Parathyroid adenoma (tissue), 2 donors: Measurements from ENCODE around the gene PRR30.

Experiments
- H2AFZ ChIP-seq: fragments of 300-600 bp; sonication (generic); one replicate; pipeline ENCODE4 v1.7.0; 2017; ENCODE audit warnings: antibody characterized with exemption, mild to moderate bottlenecking
- H3K27ac ChIP-seq: fragments of 300-600 bp; sonication (generic); one replicate; pipeline ENCODE4 v1.7.0; 2017
- H3K27me3 ChIP-seq: fragments of 300-600 bp; sonication (generic); one replicate; pipeline ENCODE4 v1.7.0; 2017; ENCODE audit warnings: low read length; ENCODE audit not compliant: control insufficient read depth, insufficient read depth
- H3K36me3 ChIP-seq: fragments of 300-600 bp; sonication (generic); one replicate; pipeline ENCODE4 v1.7.0; 2017; ENCODE audit warnings: low read length; ENCODE audit not compliant: control insufficient read depth, insufficient read depth
- H3K4me1 ChIP-seq: fragments of 300-600 bp; sonication (generic); one replicate; pipeline ENCODE4 v1.7.0; 2017; ENCODE audit warnings: control low read depth
- H3K4me2 ChIP-seq: fragments of 300-600 bp; sonication (generic); one replicate; pipeline ENCODE4 v1.7.0; 2017; ENCODE audit warnings: low read length
- H3K4me3 ChIP-seq: fragments of 300-600 bp; sonication (generic); one replicate; pipeline ENCODE4 v1.7.0; 2017; ENCODE audit warnings: low read depth, low read length
- H3K79me2 ChIP-seq: fragments of 300-600 bp; sonication (generic); one replicate; pipeline ENCODE4 v1.7.0; 2017; ENCODE audit warnings: control low read depth
- H3K9ac ChIP-seq: fragments of 300-600 bp; sonication (generic); one replicate; pipeline ENCODE4 v1.7.0; 2017; ENCODE audit warnings: mild to moderate bottlenecking
- H3K9me3 ChIP-seq: fragments of 300-600 bp; sonication (generic); one replicate; pipeline ENCODE4 v1.7.0; 2017; ENCODE audit warnings: low read length; ENCODE audit not compliant: control insufficient read depth
- TF ChIP-seq, protein P1 (sequence below): fragments of 300-600 bp; sonication (generic); IDR thresholded peaks from one replicate; pipeline ENCODE4 v1.7.0; 2017; ENCODE audit warnings: antibody characterized with exemption, mild to moderate bottlenecking
- donor health status: primary hyperparathyroidism.

The PRR30 gene

DNA sequence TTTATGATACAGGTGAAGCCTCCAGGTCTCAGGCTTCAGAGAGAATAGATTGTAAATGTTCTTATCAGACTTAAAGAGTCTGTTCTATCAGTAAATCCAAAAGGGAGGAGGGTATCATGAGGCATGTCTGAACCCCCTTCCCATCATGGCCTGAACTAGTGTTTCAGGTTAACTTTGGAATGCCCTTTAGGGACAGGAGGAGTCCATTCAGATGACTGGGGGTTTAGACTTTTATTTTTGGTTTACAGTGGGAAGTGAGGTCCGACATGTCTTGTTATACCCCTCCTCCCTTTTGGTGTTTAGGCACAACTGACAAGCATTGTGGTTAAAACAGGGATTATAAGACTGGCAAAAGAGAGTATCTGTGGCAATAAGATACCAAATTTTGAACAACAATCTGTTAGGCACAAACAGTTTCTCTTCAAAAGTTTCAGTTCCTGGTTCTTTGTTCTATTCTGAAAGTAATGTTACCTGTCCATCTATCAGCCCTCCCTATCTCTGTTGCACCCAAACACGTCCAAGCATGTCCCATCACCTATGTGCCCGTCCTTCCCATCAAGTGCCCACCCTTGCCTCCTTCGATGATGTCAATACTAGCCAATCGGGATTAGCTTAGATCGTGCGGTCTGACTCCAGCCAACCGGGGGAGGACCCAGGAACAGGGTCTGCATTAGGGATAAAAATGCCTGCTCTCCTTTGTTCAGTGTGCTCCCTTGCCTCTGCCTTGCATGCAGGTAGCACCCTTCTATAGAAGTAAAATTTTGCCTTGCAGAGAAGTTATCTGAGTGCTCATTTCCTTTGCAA, 26.0 kb upstream of the PRR30 start:
- H3K27ac ChIP-seq, result no peak overlapping the region

GRCh38 chr2:27162151-27163121, 23.2 kb upstream of the PRR30 start:
- Histone ChIP-seq H3K4me3 (no peak overlapping the region), H3K27me3 (no peaks in the 10 kb centered on the region), H3K4me1 (no peaks in the 10 kb centered on the region), H3K9ac (no peak overlapping the region), H3K27ac (no peak overlapping the region), H3K9me3 (no peaks in the 10 kb centered on the region), H3K36me3 (no peaks in the 10 kb centered on the region), H3K79me2 (no peaks in the 10 kb centered on the region), H2AFZ (no peak overlapping the region), H3K4me2 (no peak overlapping the region)
- TF ChIP-seq, protein P1, sequence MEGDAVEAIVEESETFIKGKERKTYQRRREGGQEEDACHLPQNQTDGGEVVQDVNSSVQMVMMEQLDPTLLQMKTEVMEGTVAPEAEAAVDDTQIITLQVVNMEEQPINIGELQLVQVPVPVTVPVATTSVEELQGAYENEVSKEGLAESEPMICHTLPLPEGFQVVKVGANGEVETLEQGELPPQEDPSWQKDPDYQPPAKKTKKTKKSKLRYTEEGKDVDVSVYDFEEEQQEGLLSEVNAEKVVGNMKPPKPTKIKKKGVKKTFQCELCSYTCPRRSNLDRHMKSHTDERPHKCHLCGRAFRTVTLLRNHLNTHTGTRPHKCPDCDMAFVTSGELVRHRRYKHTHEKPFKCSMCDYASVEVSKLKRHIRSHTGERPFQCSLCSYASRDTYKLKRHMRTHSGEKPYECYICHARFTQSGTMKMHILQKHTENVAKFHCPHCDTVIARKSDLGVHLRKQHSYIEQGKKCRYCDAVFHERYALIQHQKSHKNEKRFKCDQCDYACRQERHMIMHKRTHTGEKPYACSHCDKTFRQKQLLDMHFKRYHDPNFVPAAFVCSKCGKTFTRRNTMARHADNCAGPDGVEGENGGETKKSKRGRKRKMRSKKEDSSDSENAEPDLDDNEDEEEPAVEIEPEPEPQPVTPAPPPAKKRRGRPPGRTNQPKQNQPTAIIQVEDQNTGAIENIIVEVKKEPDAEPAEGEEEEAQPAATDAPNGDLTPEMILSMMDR, result no peak

More for the DNA sequence above, 26.0 kb upstream of the PRR30 start:
- no peak overlapping the region for H3K9ac ChIP-seq
- no peaks in the 10 kb centered on the region for H3K36me3 ChIP-seq
- TF ChIP-seq, protein P1, result no peak
- no peaks in the 10 kb centered on the region for H3K27me3 ChIP-seq
- no peak overlapping the region for H3K4me3 ChIP-seq
- H3K79me2 ChIP-seq, result no peaks in the 10 kb centered on the region
- H3K4me1 ChIP-seq, result no peaks in the 10 kb centered on the region
- H2AFZ ChIP-seq, result no peak overlapping the region
- no peak overlapping the region for H3K4me2 ChIP-seq
- H3K9me3 ChIP-seq, result no peaks in the 10 kb centered on the region

GRCh38 chr2:27160191-27160590, 21.0 kb upstream of the PRR30 start:
- Histone ChIP-seq H3K9ac (no peak overlapping the region), H3K27me3 (no peaks in the 10 kb centered on the region), H3K36me3 (no peaks in the 10 kb centered on the region), H3K4me2 (no peak overlapping the region), H3K4me3 (no peak overlapping the region), H2AFZ (no peak overlapping the region), H3K27ac (no peak overlapping the region), H3K4me1 (no peaks in the 10 kb centered on the region), H3K9me3 (no peaks in the 10 kb centered on the region), H3K79me2 (no peaks in the 10 kb centered on the region)
- TF ChIP-seq, protein P1, result no peak

- no peak overlapping the region for H3K9ac ChIP-seq
- H2AFZ ChIP-seq, result no peak overlapping the region
- H3K27ac ChIP-seq, result no peak overlapping the region
- H3K79me2 ChIP-seq, result no peaks in the 10 kb centered on the region
- no peaks in the 10 kb centered on the region for H3K4me1 ChIP-seq
- no peak overlapping the region for H3K4me3 ChIP-seq
- H3K27me3 ChIP-seq, result no peaks in the 10 kb centered on the region
- H3K9me3 ChIP-seq, result no peaks in the 10 kb centered on the region
- H3K4me2 ChIP-seq, result no peak overlapping the region
- no peaks in the 10 kb centered on the region for H3K36me3 ChIP-seq
- TF ChIP-seq, protein P1, result no peak
Observed at GRCh38 chr2:27159271-27159670, 20.1 kb upstream of the PRR30 start.
